ENCODE data around the gene FGF4. TPM values are rescaled to one million over a fixed set of nuclear protein-coding genes. Genes with fewer than 3 reads are reported as not detected.

Gene FGF4
- not detected for total RNA-seq
- long read RNA-seq, donor 1 = 0 reads
- long read RNA-seq, donor 2 = 0 reads

- ATAC-seq = no peak
- TF ChIP-seq CTCF (IDR thresholded peaks at IDR 0.05) = no peak
- Histone ChIP-seq H3K9me3 (no peaks in the 10 kb centered on the region), H3K4me3 (no peak within 1 kb of the TSS), H3K36me3 (ENCODE audit: low read depth) (no peaks in the 10 kb centered on the region), H3K4me1 (ENCODE audit: low read depth) (no peaks in the 10 kb centered on the region)
- intact Hi-C loops (cut with DNase I, micrococcal nuclease) = no loop called here
- no peak for DNase-seq
These were observed at the start of gene FGF4 for GRCh38 chr11:69775163-69775755. Gene FGF4 (minus strand): TSS chr11:69775341. CDS start chr11:69775084, 257 bp downstream.

GRCh38 chr11:69823641-69824265 lies 48.6 kb upstream of the FGF4 start:
- Histone ChIP-seq H3K36me3 (ENCODE audit: low read depth) (no peaks in the 10 kb centered on the region), H3K4me3 (no peak overlapping the region), H3K9me3 (no peaks in the 10 kb centered on the region), H3K4me1 (ENCODE audit: low read depth) (peaks cover 9% of the 10 kb centered on the region)
- intact Hi-C loops (cut with DNase I, micrococcal nuclease) = no loop called here
- TF ChIP-seq CTCF (IDR thresholded peaks at IDR 0.05) = no peak
- no peak for ATAC-seq
- peak in 1 of 3 donors; percentile 29 for DNase-seq

GRCh38 chr11:69822676-69823494 lies 47.7 kb upstream of the FGF4 start:
- no peak for TF ChIP-seq CTCF (IDR thresholded peaks at IDR 0.05)
- intact Hi-C loops (cut with DNase I, micrococcal nuclease) = no loop called here
- Histone ChIP-seq H3K9me3 (no peaks in the 10 kb centered on the region), H3K36me3 (ENCODE audit: low read depth) (no peaks in the 10 kb centered on the region), H3K4me3 (no peak overlapping the region), H3K4me1 (ENCODE audit: low read depth) (peaks cover 2% of the 10 kb centered on the region)
- ATAC-seq = no peak
- peak in 1 of 3 donors; percentile 19 for DNase-seq

- Histone ChIP-seq H3K4me1 (ENCODE audit: low read depth) (peaks cover 4% of the 10 kb centered on the region), H3K4me3 (no peak overlapping the region), H3K36me3 (ENCODE audit: low read depth) (no peaks in the 10 kb centered on the region), H3K9me3 (no peaks in the 10 kb centered on the region)
- intact Hi-C loops (cut with DNase I, micrococcal nuclease) = no loop called here
- TF ChIP-seq CTCF (IDR thresholded peaks at IDR 0.05) = no peak
- ATAC-seq (no peak), DNase-seq (peak in 1 of 3 donors; percentile 25)
These were observed 46.4 kb upstream of the FGF4 start for GRCh38 chr11:69821511-69822040.

DNA sequence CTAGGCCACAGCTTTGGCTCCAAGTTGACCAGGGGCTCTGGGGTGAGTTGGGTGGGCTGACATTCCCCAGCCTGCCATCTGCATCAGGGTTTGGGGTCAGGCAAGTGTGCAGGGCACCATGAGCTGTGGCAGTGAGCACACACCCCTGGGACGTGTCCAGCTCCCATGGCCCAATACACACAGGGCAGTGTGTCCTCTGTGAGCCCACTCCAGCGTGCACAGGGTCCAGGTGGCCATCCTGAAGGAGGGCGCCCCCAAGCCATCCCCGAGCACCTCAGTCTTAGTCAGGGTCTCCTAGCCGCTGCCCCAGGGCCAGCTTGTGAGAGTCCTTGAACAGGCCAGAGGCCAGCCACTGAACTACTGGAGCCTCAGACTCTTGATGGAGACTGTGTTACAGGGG lies 45.3 kb upstream of the FGF4 start:
- intact Hi-C loops (cut with DNase I, micrococcal nuclease) = no loop called here
- TF ChIP-seq CTCF (IDR thresholded peaks at IDR 0.05) = no peak
- Histone ChIP-seq H3K9me3 (no peaks in the 10 kb centered on the region), H3K4me3 (no peak overlapping the region), H3K4me1 (ENCODE audit: low read depth) (peaks cover 4% of the 10 kb centered on the region), H3K36me3 (ENCODE audit: low read depth) (no peaks in the 10 kb centered on the region)
- DNase-seq (no peak), ATAC-seq (no peak)
